ENCODE measurements around the gene CYS1.
"Not testable (repeated sequence)": the region's sequence is repeated elsewhere in the genome, so short reads cannot be mapped to it uniquely, and the experiment has no call there.

The CYS1 gene

DNA sequence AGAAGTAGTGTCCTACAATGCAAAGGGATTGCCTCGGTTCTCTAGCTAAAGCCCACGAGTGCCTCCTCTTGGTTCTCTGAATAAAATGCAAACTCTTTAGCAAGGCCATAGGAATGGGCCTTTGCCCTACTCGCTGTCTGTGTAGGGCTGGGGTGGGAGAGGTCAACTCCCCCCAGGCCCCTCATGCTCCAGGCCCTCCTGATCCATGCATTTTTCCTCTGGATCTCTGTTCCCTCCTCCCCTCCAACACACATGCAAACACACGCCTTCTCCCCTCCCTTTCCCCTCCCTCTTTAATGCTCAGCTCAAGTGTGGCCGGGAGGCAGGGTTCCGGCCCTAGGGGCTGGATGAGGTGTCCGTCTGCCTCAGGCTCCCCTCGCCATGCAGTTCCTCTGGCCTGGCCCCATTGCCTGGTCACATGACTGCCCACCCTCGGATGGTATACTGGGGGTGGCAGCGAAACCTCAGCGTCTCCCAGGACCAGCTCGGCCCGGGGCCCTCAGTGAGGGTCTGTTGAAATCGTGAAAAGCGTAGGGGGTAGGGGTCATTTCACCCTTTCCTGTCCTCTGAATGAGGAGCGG is 51.7 kb downstream of the CYS1 start:
- DNase-seq, result no peak

DNA sequence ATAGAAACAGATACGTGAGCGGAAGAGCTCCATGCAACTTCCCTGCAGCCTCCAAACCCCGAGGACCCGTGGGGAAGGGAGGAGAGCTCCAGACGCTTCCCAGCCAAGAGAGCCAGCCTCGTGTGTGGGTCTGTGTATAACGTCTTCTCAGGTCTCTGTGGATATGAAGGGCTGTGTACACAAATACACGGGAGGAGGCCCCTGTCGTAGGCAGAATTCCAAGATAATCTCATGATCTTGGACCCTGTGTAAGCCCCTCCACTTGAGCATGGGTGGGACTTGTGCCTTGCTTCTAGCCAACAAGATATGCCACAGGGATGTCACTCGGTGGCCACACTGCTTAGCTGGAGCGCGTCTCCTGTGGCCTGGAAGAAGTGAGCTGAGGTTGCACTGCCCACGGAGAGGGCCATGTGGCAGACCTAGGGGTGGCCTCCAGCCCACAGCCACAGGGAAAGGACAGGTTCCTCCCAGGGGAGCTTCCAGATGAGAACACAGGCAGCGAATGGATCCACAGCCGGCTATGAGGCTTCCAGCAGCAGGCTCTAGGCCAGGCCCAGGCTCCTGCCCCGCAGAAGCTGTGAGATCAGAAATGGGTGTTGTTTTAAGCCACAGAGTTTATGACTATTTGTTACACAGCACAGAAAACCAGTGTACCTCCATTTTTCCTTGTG is 52.4 kb downstream of the CYS1 start:
- no peak for DNase-seq

DNA sequence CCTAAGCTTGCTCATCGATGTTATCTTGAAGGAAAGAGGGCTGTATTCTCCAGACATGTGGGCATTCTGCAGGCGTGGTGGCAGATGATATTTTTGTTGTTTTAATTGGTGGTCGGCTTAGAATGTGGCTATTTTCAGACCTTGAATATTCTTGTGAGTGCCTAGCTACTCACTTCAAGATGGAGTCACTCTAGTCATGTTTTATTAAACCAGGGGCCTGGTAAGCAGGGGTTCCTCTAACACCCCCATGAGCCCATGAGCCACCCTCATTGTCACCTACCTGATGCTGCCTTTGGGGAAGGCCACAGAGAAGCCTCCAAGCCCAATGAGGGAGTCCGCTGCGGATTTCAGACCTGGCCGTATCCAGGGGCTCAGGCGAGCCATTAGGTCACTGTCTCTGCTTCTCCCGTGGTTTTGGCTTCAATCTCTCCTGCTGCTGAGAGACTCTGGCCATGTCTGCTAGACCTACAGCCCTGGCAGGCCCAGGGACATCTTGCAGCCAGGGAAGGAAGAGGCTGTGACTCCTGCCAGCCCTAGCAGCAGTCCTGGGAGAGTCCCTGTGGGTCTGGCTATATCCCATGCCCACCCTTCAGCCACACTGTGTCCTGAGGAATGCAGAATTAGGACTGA is 53.2 kb downstream of the CYS1 start:
- DNase-seq, result no peak

DNA sequence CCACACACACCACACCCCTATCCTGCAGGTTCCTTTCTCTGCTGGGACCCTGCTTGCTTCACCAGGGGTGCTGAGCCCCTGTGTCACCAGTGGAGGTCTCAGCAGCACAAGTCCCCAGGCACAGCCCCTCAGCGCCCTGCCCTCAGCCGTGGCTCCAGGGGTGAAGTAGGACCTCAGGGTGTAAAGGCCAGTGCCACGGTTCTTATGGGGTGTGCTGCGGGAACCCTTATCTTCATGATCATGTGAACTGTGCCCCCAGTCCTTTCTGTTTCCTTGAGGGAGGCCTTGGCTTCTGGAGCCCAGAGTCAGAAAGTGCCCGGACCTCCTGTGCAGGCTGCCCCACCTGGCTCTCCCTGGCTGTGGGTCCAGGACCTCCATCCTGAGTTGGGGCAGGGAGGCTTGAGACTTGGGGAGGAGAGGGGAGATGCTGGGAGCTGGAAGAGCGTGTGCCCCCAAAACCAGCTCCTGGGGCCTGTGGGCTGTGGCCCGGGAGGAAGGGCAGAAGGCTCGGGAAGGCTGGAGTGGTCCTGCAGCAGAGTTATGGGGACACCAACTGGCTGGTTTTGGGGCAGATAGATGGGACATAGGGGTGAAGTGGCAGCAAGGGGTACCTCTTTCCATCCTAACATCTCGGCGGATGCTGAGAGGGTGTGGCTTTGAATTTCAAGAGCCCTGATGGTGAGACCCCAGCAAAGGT is 57.1 kb downstream of the CYS1 start:
- no peak for DNase-seq

DNA sequence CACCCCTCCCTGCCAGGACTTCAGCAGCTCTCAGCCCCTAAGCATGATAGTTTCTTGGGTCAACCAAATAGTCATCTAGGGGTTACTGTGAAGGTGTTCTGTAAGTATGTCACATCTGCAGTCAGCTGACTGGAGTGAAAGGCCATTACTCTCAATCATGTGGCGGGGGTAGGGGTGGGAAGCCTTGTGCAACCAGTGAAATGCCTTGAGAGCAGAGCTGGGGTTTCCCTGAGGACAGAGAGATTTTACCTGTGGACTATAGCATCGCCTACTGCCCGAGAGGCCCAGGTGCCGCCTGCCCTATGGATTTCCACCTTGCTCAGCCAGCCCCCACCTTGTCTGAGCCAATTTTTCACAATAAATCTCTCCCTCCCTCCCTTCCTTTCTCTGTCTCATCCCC is 57.8 kb downstream of the CYS1 start:
- DNase-seq, result no peak

DNA sequence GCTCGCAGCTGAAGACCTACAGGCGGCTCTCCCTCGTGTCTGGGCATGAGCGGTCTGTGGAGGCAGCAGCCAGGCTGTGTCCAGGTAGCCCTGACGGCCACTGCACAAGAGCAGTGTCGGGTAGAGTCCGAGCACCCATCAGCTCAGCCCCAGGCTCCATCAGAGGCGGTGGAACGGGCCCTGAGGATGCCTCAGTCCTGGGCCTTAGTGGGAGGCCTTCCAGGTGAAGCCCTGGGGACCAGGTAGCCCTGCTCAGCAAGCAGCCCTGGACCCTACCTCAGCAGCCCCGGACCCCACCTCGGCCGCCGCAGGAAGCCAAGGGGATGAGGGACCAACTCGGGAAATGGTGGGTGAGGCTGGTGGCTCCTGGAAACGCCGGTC is 58.2 kb downstream of the CYS1 start:
- DNase-seq, result no peak

DNA sequence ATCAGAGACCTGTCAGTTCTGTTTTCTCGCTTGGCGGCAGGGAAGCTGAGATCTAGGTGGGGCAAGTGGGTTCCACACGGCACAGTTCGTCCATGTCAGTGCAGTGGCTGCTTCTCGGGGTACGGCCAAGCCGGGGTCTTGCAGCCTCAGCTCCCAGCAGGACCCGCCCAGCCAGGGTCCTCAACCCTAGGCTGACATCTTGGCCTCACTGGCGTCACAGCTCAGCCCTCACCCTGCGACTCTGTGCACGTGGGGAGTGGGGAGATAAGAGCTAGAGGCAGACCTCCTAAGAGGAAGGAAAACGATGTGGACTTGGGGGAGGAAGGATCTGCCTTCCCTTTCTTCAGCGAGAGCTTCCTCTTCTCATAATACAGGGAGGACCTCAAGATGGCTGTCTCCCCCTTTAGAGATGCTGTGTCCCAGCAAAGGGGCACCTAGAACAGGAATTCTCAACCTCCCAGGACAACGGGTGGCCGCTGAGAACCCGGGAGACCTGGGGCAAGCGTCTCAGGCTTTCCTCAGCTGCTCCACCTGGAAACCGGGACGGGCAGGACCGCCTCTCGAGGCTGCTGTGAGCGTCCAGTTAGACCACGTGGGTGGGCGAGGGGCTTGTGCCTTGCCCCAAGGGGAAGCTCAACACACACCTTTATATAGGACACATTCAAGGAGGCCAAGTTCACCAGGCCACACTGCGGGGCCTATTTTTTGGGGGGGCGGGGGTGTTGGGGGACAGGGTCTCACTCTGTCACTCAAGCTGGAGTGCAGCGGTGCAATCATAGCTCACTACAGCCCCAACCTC is 60.4 kb downstream of the CYS1 start:
- DNase-seq, result no peak

DNA sequence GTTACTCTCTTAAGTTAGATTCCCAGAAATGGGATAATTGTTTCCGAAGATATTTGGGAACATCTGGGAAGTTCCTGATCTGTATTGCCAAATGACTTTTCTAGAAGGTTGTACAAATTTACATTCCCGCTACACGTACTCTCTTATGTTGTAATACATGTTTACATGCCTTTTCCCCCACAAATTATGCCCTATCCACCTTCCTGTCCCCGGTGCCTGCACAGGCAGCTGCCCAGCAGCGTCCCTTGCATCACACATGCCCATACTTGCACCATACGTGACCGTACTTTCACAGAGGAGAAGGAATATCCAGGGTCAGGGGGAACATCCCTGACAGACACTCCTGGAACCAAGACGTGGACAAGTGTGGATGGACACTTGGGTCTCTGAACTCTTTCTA is 61.0 kb downstream of the CYS1 start:
- DNase-seq, result no peak

DNA sequence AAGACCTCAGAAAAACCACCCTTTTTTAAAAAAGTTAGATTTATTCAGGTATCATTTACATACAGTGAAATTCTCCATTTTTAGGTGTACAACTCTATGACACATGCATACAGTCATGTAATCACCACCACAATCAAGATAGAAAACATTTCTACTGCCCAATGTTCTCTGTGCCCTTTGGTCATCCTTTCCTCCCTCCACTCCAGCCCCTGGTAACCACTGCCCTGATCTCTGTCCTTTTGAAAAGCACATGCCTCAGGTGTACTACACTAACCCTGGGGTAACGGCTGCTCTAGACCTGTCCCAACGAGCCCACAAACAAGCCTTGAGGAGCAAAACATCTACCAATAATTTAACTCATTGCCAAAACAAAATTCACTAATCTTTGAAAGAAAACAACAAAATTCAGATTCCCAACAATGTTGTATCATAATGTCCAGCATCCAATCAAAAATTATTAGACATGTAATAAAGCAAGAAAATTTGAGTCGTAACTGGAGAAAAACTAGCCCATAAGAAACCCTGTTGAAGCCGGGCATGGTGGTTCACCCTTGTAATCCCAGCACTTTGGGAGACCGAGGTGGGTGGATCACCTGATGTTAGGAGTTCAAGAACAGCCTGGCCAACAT is 62.8 kb downstream of the CYS1 start:
- no peak for DNase-seq

DNA sequence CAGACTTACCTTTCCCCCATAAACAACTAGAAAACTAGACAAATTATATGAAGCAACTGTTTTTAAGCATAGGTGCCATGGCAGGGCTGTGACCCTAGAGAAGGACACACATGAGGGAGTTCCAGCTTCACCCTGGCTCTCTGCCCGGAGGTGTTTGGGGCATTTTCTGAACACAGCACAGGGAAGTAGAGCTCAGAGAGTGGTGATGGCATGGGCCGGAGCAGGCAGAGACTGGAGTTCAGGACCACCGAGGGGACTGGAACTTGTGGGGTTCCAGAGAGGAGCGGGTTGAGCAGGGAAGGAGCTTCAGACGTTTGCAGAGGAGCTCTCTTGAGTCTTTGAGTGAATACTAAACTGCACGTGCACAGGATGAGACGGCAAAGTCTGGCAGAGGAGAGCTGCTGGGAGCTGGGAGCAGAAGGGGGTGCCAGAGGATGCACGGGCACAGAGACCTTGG is 63.4 kb downstream of the CYS1 start:
- no peak for DNase-seq

DNA sequence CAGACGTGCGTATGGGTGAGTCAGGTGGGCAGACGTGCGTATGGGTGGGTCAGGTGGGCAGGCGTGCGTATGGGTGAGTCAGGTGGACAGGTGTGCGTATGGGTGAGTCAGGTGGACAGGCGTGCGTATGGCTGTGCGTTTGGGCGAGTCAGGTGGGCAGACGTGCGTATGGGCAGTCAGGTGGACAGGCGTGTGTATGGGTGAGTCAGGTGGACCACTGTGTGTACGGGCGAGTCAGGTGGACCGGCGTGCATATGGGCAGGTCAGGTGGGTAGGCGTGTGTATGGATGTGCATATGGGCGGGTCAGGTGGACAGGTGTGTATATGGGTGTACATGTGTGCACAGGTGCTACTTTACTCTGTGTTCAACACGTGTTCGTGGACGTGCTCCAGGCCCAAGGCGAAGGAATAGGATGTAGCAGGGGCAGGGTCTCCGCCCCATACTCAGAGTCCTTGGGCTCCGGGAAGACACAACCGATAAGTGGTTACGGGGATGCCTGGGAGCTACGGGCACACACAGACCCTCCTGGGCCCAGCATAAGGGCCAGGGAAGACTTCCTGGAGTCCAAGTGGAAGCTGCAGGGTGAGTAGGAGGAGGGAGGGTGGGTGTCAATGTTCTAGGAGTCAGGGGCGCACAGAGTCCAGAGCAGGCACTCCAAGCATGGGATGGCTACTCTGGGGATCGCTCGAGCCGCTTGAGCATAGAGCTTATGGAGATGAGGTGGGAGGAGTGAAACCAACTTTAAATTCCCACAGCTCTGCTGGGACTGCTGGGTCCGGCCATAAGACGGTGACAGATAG is 64.0 kb downstream of the CYS1 start:
- DNase-seq, result no peak

DNA sequence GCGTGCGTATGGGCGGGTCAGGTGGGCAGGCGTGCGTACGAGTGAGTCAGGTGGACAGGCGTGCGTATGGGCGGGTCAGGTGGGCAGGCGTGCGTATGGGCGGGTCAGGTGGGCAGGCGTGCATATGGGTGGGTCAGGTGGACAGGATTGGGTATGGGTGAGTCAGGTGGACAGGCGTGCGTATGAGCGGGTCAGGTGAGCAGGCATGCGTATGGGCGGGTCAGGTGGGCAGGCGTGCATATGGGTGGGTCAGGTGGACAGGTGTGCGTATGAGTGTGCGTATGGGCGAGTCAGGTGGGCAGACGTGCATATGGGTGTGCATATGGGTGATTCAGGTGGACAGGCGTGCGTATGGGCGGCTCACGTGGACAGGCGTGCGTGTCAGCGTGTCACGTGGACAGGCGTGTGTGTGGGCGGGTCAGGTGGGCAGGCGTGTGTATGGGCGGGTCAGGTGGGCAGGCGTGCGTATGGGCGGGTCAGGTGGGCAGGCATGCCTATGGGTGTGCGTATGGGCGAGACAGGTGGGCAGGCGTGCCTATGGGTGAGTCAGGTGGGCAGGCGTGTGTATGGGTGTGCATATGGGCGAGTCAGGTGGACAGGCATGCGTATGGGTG is 64.7 kb downstream of the CYS1 start:
- DNase-seq, result not testable (repeated sequence)

DNA sequence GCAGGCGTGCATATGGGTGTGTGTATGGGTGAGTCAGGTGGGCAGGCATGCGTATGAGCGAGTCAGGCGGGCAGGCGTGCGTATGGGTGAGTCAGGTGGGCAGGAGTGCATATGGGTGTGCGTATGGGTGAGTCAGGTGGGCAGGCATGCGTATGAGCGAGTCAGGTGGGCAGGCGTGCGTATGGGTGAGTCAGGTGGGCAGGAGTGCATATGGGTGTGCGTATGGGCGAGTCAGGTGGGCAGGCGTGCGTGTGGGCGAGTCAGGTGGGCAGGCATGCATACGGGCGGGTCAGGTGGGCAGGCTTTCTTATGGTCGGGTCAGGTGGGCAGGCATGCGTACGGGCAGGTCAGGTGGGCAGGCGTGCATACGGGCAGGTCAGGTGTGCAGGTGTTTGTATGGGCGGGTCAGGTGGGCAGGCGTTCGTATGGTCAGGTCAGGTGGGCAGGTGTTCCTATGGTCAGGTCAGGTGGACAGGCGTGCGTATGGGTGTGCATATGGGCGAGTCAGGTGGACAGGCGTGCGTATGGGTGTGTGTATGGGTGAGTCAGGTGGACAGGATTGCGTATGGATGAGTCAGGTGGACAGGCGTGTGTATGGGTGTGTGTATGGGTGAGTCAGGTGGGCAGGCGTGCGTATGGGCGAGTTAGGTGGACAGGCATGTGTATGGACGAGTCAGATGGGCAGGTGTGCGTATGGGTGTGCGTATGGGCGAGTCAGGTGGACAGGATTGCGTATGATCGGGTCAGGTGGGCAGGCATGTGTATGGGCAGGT is 65.6 kb downstream of the CYS1 start:
- no peak for DNase-seq

DNA sequence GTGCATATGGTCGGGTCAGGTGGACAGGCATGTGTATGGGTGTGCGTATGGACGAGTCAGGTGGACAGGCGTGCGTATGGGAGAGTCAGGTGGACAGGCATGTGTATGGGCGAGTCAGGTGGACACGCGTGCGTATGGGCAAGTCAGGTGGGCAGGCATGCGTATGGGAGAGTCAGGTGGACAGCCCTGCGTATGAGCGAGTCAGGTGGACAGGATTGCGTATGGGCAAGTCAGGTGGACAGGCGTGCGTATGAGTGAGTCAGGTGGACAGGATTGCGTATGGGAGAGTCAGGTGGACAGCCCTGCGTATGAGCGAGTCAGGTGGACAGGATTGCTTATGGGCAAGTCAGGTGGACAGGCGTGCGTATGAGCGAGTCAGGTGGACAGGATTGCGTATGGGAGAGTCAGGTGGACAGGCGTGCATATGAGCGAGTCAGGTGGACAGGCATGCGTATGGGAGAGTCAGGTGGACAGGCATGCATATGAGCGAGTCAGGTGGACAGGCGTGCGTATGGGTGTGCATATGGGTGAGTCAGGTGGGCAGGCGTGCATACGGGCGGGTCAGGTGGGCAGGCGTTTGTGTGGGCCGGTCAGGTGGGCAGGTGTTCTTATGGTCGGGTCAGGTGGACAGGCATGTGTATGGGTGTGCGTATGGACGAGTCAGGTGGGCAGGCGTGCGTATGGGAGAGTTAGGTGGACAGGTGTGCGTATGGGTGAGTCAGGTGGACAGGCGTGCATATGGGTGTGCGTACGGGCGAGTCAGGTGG is 66.4 kb downstream of the CYS1 start:
- not testable (repeated sequence) for DNase-seq

DNA sequence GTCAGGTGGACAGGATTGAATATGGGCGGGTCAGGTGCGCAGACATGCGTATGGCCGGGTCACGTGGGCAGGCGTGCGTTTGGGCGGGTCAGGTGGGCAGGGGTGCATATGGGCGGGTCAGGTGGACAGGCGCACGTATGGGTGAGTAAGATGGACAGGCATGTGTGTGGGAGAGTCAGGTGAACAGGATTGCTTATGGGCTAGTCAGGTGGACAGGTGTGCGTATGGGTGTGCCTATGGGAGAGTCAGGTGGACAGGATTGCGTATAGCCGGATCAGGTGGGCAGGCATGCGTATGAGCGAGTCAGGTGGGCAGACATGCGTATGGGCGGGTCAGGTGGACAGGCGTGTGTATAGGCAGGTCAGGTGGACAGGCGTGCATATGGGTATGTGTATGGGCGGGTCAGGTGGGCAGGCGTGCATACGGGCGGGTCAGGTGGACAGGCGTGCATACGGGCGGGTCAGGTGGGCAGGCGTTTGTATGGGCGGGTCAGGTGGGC is 67.2 kb downstream of the CYS1 start:
- no peak for DNase-seq

DNA sequence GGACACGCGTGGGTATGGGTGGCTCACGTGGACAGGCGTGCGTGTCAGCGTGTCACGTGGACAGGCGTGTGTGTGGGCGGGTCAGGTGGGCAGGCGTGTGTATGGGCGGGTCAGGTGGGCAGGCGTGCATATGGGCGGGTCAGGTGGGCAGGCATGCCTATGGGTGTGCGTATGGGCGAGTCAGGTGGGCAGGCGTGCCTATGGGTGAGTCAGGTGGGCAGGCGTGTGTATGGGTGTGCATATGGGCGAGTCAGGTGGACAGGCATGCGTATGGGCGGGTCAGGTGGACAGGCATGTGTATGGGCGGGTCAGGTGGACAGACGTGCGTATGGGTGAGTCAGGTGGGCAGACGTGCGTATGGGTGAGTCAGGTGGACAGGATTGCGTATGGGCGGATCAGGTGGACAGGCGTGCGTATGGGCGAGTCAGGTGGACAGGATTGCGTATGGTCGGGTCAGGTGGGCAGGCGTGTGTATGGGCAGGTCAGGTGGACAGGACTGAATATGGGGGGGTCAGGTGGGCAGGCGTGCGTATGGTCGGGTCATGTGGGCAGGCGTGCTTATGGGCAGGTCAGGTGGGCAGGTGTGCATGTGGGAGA is 67.7 kb downstream of the CYS1 start:
- DNase-seq, result not testable (repeated sequence)

DNA sequence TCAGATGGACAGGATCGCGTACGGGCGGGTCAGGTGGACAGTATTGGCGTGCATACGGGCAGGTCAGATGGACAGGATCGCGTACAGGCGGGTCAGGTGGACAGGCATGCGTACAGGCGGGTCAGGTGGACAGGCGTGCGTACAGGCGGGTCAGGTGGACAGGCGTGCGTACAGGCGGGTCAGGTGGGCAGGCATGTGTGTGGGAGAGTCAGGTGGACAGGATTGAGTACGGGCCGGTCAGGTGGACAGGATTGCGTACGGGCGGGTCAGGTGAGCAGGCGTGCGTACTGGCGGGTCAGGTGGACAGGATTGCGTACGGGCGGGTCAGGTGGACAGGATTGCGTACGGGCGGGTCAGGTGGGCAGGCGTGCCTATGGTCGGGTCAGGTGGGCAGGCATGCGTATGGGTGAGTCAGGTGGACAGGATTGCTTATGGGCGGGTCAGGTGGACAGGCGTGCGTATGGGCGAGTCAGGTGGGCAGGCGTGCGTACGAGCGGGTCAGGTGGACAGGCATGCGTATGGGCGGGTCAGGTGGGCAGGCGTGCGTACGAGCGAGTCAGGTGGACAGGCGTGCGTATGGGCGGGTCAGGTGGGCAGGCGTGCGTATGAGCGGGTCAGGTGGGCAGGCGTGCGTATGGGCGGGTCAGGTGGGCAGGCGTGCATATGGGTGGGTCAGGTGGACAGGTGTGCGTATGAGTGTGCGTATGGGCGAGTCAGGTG is 68.4 kb downstream of the CYS1 start:
- not testable (repeated sequence) for DNase-seq
